ENCODE measurements around the gene IL17REL. TPM values are rescaled to one million over a fixed set of nuclear protein-coding genes. Genes with fewer than 3 reads are reported as not detected.

IL17REL gene
- total RNA-seq, 2 experiments from 2014 or later: 0.16 TPM

- DNase-seq (no peak), ATAC-seq (peak; percentile 3)
- H3K27me3 Mint-ChIP-seq: no peaks in the 10 kb centered on the region
- peaks cover 32% of the 10 kb centered on the region for H3K36me3 Mint-ChIP-seq (ENCODE audit: low read depth)
- ChIA-PET POLR2A (interaction anchor here (1.5 to 4.7 kb wide), 6 partner anchors 10 to 44 kb away, joined by 3 to 46 read pairs (median 6); partner anchors contain the start of genes ALG12 and CRELD2), CTCF (interaction anchor here (0.5 to 2.7 kb wide), 5 partner anchors 10 to 290 kb away, joined by 3 to 19 read pairs (median 3); partner anchors contain the start of gene HDAC10)
- intact Hi-C loops (cut with DNase I, micrococcal nuclease): loop anchor here (1.0 to 5.0 kb wide), 9 partner anchors 15 to 661 kb away; partner anchors contain the start of genes MAPK11 (in 1 of the 2), NCAPH2 (in 1 of the 2), PPP6R2 (in 1 of the 2) and SCO2 (in 1 of the 2)
- H3K9me3 Mint-ChIP-seq (ENCODE audit: low read depth): no peaks in the 10 kb centered on the region
- peaks cover 33% of the 10 kb centered on the region for H3K4me1 Mint-ChIP-seq
- peak overlapping the region; percentile 93 for H3K27ac Mint-ChIP-seq
- peak overlapping the region; percentile 93 for H3K4me3 Mint-ChIP-seq
Observed at GRCh38 chr22:49961601-49962011, 51.0 kb downstream of the IL17REL start.

DNA sequence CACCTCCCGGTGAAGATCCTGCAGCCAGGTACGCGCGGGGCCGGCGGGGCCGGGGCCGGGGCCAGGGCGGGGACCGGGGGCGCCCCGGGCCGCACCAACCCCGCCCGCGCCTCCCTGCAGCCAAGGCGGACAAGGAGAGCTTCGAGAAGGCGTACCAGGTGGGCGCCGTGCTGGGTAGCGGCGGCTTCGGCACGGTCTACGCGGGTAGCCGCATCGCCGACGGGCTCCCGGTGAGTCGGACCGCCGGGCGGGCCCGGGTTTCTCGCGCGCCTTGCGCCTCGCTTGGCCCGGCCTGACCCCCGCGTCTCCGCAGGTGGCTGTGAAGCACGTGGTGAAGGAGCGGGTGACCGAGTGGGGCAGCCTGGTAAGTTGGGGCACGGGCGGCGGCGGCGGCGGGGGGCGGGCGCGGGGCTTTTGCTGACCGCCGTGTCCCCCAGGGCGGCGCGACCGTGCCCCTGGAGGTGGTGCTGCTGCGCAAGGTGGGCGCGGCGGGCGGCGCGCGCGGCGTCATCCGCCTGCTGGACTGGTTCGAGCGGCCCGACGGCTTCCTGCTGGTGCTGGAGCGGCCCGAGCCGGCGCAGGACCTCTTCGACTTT, 51.5 kb downstream of the IL17REL start:
- Mint-ChIP-seq H3K27me3 (no peaks in the 10 kb centered on the region), H3K36me3 (ENCODE audit: low read depth) (peaks cover 32% of the 10 kb centered on the region), H3K4me3 (peak overlapping the region; percentile 93), H3K27ac (peak overlapping the region; percentile 93), H3K9me3 (ENCODE audit: low read depth) (no peaks in the 10 kb centered on the region), H3K4me1 (peaks cover 28% of the 10 kb centered on the region)
- POLR2A ChIA-PET: interaction anchor here (1.1 to 4.7 kb wide), 5 partner anchors 10 to 69 kb away, joined by 3 to 46 read pairs (median 5); partner anchors contain the start of genes ALG12 and CRELD2
- DNase-seq (peak; percentile 69), ATAC-seq (no peak)
- CTCF ChIA-PET: interaction anchor here (0.6 to 2.7 kb wide), 5 partner anchors 10 to 70 kb away, joined by 3 to 19 read pairs (median 4); no protein-coding TSS in a partner anchor
- intact Hi-C loops (cut with DNase I, micrococcal nuclease): loop anchor here in 1 of 2 experiments (2.0 to 5.0 kb wide), 7 partner anchors 230 to 661 kb away; partner anchors contain the start of genes MAPK11, NCAPH2, PPP6R2 and SCO2

DNA sequence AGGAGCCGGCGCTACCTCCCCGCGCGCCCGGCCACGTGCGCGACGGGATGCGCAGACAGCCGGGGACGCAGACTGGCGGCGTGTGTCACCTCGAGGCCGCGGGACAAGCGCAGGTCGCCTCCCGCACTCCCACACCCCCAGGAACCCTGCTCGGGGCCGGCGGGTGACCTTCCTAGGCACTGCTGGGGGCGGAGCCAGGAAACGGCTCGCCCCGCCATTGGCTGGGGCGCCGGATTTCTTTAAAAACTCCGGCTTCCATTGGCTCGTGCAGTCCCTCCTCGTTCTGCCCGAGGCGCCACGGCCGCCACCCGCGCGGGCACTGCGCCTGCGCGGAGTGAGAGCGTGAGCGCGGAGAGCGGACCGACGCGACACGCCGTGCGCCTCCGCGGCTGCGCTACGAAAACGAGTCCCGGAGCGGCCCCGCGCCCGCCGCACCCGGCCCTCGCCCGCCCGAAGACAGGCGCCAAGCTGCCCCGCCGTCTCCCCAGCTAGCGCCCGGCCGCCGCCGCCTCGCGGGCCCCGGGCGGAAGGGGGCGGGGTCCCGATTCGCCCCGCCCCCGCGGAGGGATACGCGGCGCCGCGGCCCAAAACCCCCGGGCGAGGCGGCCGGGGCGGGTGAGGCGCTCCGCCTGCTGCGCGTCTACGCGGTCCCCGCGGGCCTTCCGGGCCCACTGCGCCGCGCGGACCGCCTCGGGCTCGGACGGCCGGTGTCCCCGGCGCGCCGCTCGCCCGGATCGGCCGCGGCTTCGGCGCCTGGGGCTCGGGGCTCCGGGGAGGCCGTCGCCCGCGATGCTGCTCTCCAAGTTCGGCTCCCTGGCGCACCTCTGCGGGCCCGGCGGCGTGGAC, 52.2 kb downstream of the IL17REL start, which contains the start of gene PIM3:
TSS of gene PIM3 (plus strand) at position 614 of the 846 bp plus-strand sequence. CDS start at position 790, 176 bp downstream.
- no peaks in the 10 kb centered on the region for H3K27me3 Mint-ChIP-seq

GRCh38 chr22:49959782-49960158, 52.8 kb downstream of the IL17REL start:
- peak; percentile 2 for ATAC-seq
- Mint-ChIP-seq H3K27me3 (no peaks in the 10 kb centered on the region), H3K4me3 (peak overlapping the region; percentile 81), H3K9me3 (ENCODE audit: low read depth) (no peaks in the 10 kb centered on the region), H3K27ac (peak overlapping the region; percentile 93), H3K36me3 (ENCODE audit: low read depth) (peaks cover 28% of the 10 kb centered on the region), H3K4me1 (peaks cover 21% of the 10 kb centered on the region)
- POLR2A ChIA-PET: interaction anchor here (1.0 to 4.7 kb wide), 2 partner anchors 9 to 23 kb away, joined by 3 to 46 read pairs (median 4); no protein-coding TSS in a partner anchor
- intact Hi-C loops (cut with DNase I, micrococcal nuclease): loop anchor here (1.0 to 5.0 kb wide), 17 partner anchors 8 to 663 kb away; partner anchors contain the start of genes ALG12 (in 1 of the 2), BRD1 (in 1 of the 2), CRELD2 (in 1 of the 2) and MAPK11 (in 1 of the 2)
- CTCF ChIA-PET: interaction anchor here (0.6 to 1.0 kb wide), 2 partner anchors 71 to 214 kb away, joined by 3 to 4 read pairs; no protein-coding TSS in a partner anchor
- DNase-seq: peak; percentile 65

More for the DNA sequence above, 52.2 kb downstream of the IL17REL start, which contains the start of gene PIM3:
- intact Hi-C loops (cut with DNase I, micrococcal nuclease): loop anchor here (1.0 to 5.0 kb wide), 16 partner anchors 15 to 662 kb away; partner anchors contain the start of genes ALG12 (in 1 of the 2), BRD1 (in 1 of the 2), CRELD2 (in 1 of the 2) and MAPK11 (in 1 of the 2)
- ChIA-PET CTCF (interaction anchor here (0.6 to 1.0 kb wide), 2 partner anchors 70 to 215 kb away, joined by 3 to 4 read pairs; no protein-coding TSS in a partner anchor), POLR2A (interaction anchor here (1.1 to 4.7 kb wide), 3 partner anchors 9 to 70 kb away, joined by 3 to 46 read pairs (median 3); no protein-coding TSS in a partner anchor)
- peak; percentile 94 for DNase-seq
- H3K36me3 Mint-ChIP-seq (ENCODE audit: low read depth): peaks cover 32% of the 10 kb centered on the region
- H3K4me3 Mint-ChIP-seq: peak within 1 kb of the TSS; percentile 93
- peak within 1 kb of the TSS; percentile 93 for H3K27ac Mint-ChIP-seq
- peak; percentile 79 for ATAC-seq
- no peaks in the 10 kb centered on the region for H3K9me3 Mint-ChIP-seq (ENCODE audit: low read depth)
- peaks cover 25% of the 10 kb centered on the region for H3K4me1 Mint-ChIP-seq

- H3K4me1 Mint-ChIP-seq: peaks cover 15% of the 10 kb centered on the region
- H3K36me3 Mint-ChIP-seq (ENCODE audit: low read depth): peaks cover 23% of the 10 kb centered on the region
Observed at GRCh38 chr22:49958931-49959781, 53.4 kb downstream of the IL17REL start.

GRCh38 chr22:49958366-49958921, 54.1 kb downstream of the IL17REL start:
- Mint-ChIP-seq H3K9me3 (ENCODE audit: low read depth) (no peaks in the 10 kb centered on the region), H3K4me1 (peaks cover 11% of the 10 kb centered on the region), H3K36me3 (ENCODE audit: low read depth) (peaks cover 17% of the 10 kb centered on the region), H3K27me3 (no peaks in the 10 kb centered on the region), H3K4me3 (peak overlapping the region; percentile 81), H3K27ac (peak overlapping the region; percentile 93)
- DNase-seq: no peak
- no peak for ATAC-seq
- ChIA-PET CTCF (no interaction called here), POLR2A (interaction anchor here (0.6 kb wide), 1 partner anchor 22 kb away, joined by 3 read pairs; no protein-coding TSS in a partner anchor)
- intact Hi-C loops (cut with DNase I, micrococcal nuclease): no loop called here

More at GRCh38 chr22:49958931-49959781, 53.4 kb downstream of the IL17REL start:
- intact Hi-C loops (cut with DNase I, micrococcal nuclease): loop anchor here in 1 of 2 experiments (1.0 kb wide), 1 partner anchor 8 kb away; no protein-coding TSS in a partner anchor
- POLR2A ChIA-PET: interaction anchor here (1.0 to 4.7 kb wide), 2 partner anchors 8 to 22 kb away, joined by 4 to 46 read pairs; no protein-coding TSS in a partner anchor
- Mint-ChIP-seq H3K9me3 (ENCODE audit: low read depth) (no peaks in the 10 kb centered on the region), H3K27ac (peak overlapping the region; percentile 93), H3K27me3 (no peaks in the 10 kb centered on the region), H3K4me3 (peak overlapping the region; percentile 81)
- DNase-seq (no peak), ATAC-seq (no peak)
- CTCF ChIA-PET: no interaction called here

- Mint-ChIP-seq H3K36me3 (ENCODE audit: low read depth) (peaks cover 12% of the 10 kb centered on the region), H3K4me1 (peaks cover 11% of the 10 kb centered on the region), H3K9me3 (ENCODE audit: low read depth) (no peaks in the 10 kb centered on the region), H3K4me3 (peak overlapping the region; percentile 81), H3K27me3 (no peaks in the 10 kb centered on the region), H3K27ac (no peak overlapping the region)
- POLR2A ChIA-PET: interaction anchor here (0.6 kb wide), 2 partner anchors 11 to 22 kb away, joined by 3 read pairs; no protein-coding TSS in a partner anchor
- CTCF ChIA-PET: no interaction called here
- intact Hi-C loops (cut with DNase I, micrococcal nuclease): no loop called here
- no peak for ATAC-seq
- DNase-seq: no peak
Observed at GRCh38 chr22:49957826-49958365, 54.7 kb downstream of the IL17REL start.

GRCh38 chr22:49956914-49957825, 55.4 kb downstream of the IL17REL start:
- Mint-ChIP-seq H3K36me3 (ENCODE audit: low read depth) (peaks cover 6% of the 10 kb centered on the region), H3K9me3 (ENCODE audit: low read depth) (no peaks in the 10 kb centered on the region), H3K27me3 (no peaks in the 10 kb centered on the region), H3K4me1 (peaks cover 11% of the 10 kb centered on the region), H3K4me3 (no peak overlapping the region), H3K27ac (no peak overlapping the region)
- intact Hi-C loops (cut with DNase I, micrococcal nuclease): no loop called here
- ATAC-seq: no peak
- ChIA-PET POLR2A (interaction anchor here (0.6 kb wide), 1 partner anchor 10 kb away, joined by 3 read pairs; no protein-coding TSS in a partner anchor), CTCF (no interaction called here)
- DNase-seq: no peak

DNA sequence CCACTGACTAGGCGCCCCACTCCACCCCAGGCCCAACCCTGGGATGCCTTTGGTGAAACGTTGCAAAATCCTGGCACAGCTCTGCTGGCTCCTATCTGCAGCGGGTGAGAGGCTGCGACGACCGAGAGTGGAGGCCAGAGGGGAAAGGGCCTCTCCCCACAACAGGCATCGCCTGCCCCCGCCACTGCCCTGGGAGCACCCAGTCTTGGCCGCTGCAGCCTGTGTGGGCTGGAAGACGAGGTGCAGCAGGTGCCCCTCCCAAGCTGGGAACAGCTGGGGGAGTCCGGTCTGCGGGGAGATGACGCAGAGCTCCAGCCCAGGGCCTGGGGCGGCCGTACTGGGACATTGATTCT, 56.2 kb downstream of the IL17REL start:
- ATAC-seq (no peak), DNase-seq (no peak)
- intact Hi-C loops (cut with DNase I, micrococcal nuclease): no loop called here
- Mint-ChIP-seq H3K36me3 (ENCODE audit: low read depth) (peaks cover under 1% of the 10 kb centered on the region), H3K27ac (no peak overlapping the region), H3K9me3 (ENCODE audit: low read depth) (no peaks in the 10 kb centered on the region), H3K4me1 (peaks cover 11% of the 10 kb centered on the region), H3K27me3 (no peaks in the 10 kb centered on the region), H3K4me3 (no peak overlapping the region)
- ChIA-PET POLR2A (no interaction called here), CTCF (no interaction called here)
